CD8-positive, alpha-beta memory T cell (primary cell): ENCODE data around the gene ANKRD23. TPM values are rescaled to one million over a fixed set of nuclear protein-coding genes. Genes with fewer than 3 reads are reported as not detected.
A peak's percentile ranks its signal among the peaks of the same experiment; 100 is the strongest.
"Not testable (repeated sequence)": the region's sequence is repeated elsewhere in the genome, so short reads cannot be mapped to it uniquely, and the experiment has no call there.

Source experiments
- CTCF ChIA-PET: fragments of 350-600 bp; sonication (Branson Sonifier 250); formaldehyde crosslinking; loops from one replicate; lab custom pipeline; 2021; ENCODE audit warnings: antibody characterized with exemption; lab: Charles Lee
- POLR2A ChIA-PET: fragments of 350-600 bp; sonication (Branson Sonifier 250); formaldehyde crosslinking; loops from one replicate; lab custom pipeline; 2021; ENCODE audit warnings: antibody characterized with exemption; lab: Charles Lee
- DNase-seq, 5 donors: peaks; one replicate each; pipeline versions ENCODE4 v3.0.0 to v3.0.0-alpha.2; 2020 to 2022; ENCODE audit warnings: mixed read lengths in 1 of 5
- H3K27ac ChIP-seq: one replicate; pipeline ENCODE4 v1.7.0; 2013; ENCODE audit warnings: low read depth, mild to moderate bottlenecking, low read length, moderate library complexity
- H3K27me3 ChIP-seq: 2 replicates; pipeline ENCODE4 v1.7.0; 2013; ENCODE audit warnings: low read length, mild to moderate bottlenecking; ENCODE audit not compliant: insufficient read depth, poor library complexity, severe bottlenecking
- H3K36me3 ChIP-seq: 2 replicates; pipeline ENCODE4 v1.7.0; 2013; ENCODE audit warnings: mild to moderate bottlenecking, low read length, moderate library complexity; ENCODE audit not compliant: insufficient read depth
- H3K4me1 ChIP-seq: 2 replicates; pipeline ENCODE4 v1.7.0; 2013; ENCODE audit warnings: mild to moderate bottlenecking, low read length, moderate library complexity; ENCODE audit not compliant: insufficient read depth
- H3K4me3 ChIP-seq: 2 replicates; pipeline ENCODE4 v1.7.0; 2013; ENCODE audit warnings: mild to moderate bottlenecking, low read length
- H3K9me3 ChIP-seq: 2 replicates; pipeline ENCODE4 v1.7.0; 2013; ENCODE audit warnings: mild to moderate bottlenecking, low read length
- H3K27ac Mint-ChIP-seq, 8 donors: one replicate each; pipeline ENCODE4 v1.8.0; 2020 to 2021; ENCODE audit warnings: mixed read lengths in 8 of 8, mild to moderate bottlenecking in 6 of 8, inconsistent platforms in 3 of 8, moderate library complexity in 3 of 8
- H3K27me3 Mint-ChIP-seq, 2 donors: one replicate each; pipeline ENCODE4 v1.8.0; 2020 to 2021; ENCODE audit warnings: mixed read lengths in 2 of 2, mild to moderate bottlenecking in 1 of 2, moderate library complexity in 1 of 2
- H3K36me3 Mint-ChIP-seq, 3 donors: one replicate each; pipeline ENCODE4 v1.8.0; 2020 to 2021; ENCODE audit warnings: mixed read lengths in 3 of 3, inconsistent platforms in 1 of 3, mild to moderate bottlenecking in 1 of 3
- H3K4me1 Mint-ChIP-seq, 3 donors: one replicate each; pipeline ENCODE4 v1.8.0; 2020 to 2021; ENCODE audit warnings: mixed read lengths in 3 of 3, inconsistent platforms in 1 of 3, mild to moderate bottlenecking in 1 of 3
- H3K4me3 Mint-ChIP-seq, 7 donors: one replicate each; pipeline ENCODE4 v1.8.0; 2020 to 2021; ENCODE audit warnings: mixed read lengths in 7 of 7, mild to moderate bottlenecking in 6 of 7, moderate library complexity in 4 of 7, inconsistent platforms in 2 of 7
- H3K9me3 Mint-ChIP-seq, 5 donors: one replicate each; pipeline ENCODE4 v1.8.0; 2020 to 2022; ENCODE audit warnings: mixed read lengths in 5 of 5, mild to moderate bottlenecking in 3 of 5, moderate library complexity in 2 of 5, inconsistent platforms in 1 of 5
- polyA plus RNA-seq: library from polyadenylated mRNA; unstranded; fragments of 300-500 nt; fragmentation: Illumina TruSeq; gene quantifications from one replicate; pipeline ENCODE4 v1.2.3, GENCODE V29; 2021
- total RNA-seq, 2 experiments: library from RNA; stranded (reverse); gene quantifications; one replicate each; pipeline ENCODE4 v1.2.3, GENCODE V29; 2021

ANKRD23 gene
- total and polyA plus RNA-seq, 3 experiments from 2014 or later, result 0.47 to 3.9 (median 3.8) TPM

DNA sequence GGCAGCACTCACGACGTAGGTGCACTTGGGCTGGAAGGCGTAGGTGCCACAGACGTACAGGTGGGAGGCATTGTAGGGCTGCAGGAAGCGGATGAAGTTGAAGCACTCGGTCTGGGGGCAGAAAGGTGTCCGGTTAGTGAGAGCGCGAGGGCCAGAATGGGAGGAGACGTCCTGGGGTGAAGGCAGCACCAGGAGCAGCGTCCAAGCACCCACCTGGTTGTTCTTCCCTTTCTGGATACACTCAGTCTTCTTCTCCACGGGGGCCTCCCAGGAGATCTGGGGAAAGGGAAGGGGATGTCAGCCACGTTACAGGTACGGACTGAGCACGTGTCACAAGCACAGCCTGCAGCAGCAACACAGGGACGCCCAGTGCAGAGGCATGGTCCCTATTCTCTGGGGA lies 21.8 kb upstream of the ANKRD23 start:
- Histone ChIP-seq H3K4me1 (peaks cover 17% of the 10 kb centered on the region), H3K4me3 (no peak overlapping the region), H3K36me3 (peaks cover 17% of the 10 kb centered on the region), H3K27me3 (no peaks in the 10 kb centered on the region), H3K27ac (no peak overlapping the region), H3K9me3 (no peaks in the 10 kb centered on the region)
- H3K4me3 Mint-ChIP-seq, result peak overlapping the region in 4 of 7 donors; percentile 54 to 77 (median 58)
- H3K27ac Mint-ChIP-seq, result peak overlapping the region in 4 of 8 donors; percentile 57 to 90 (median 73)
- H3K36me3 Mint-ChIP-seq, result peaks cover 0 to 74% (median 10%) of the 10 kb centered on the region in 3 donors
- no peaks in the 10 kb centered on the region for H3K9me3 Mint-ChIP-seq
- no peak for DNase-seq
- peaks cover 23 to 45% (median 28%) of the 10 kb centered on the region in 3 donors for H3K4me1 Mint-ChIP-seq
- ChIA-PET POLR2A (interaction anchor here (0.8 kb wide), 1 partner anchor 90 kb away, joined by 3 read pairs; no protein-coding TSS in a partner anchor), CTCF (interaction anchor here (6.6 to 14.3 kb wide), 2 partner anchors 8 to 86 kb away, joined by 88 to 358 read pairs; partner anchors contain the start of gene ANKRD39)
- no peaks in the 10 kb centered on the region for H3K27me3 Mint-ChIP-seq

- H3K4me3 Mint-ChIP-seq, result no peak overlapping the region
- no peak overlapping the region for H3K4me3 ChIP-seq
- no peaks in the 10 kb centered on the region for H3K27me3 ChIP-seq
- no peak overlapping the region for H3K27ac ChIP-seq
- no peaks in the 10 kb centered on the region for H3K9me3 Mint-ChIP-seq
- DNase-seq, result no peak
- H3K27me3 Mint-ChIP-seq, result no peaks in the 10 kb centered on the region
- no peak overlapping the region for H3K27ac Mint-ChIP-seq
- H3K4me1 Mint-ChIP-seq, result peaks cover 24 to 53% (median 33%) of the 10 kb centered on the region in 3 donors
- peaks cover 17% of the 10 kb centered on the region for H3K36me3 ChIP-seq
- no peaks in the 10 kb centered on the region for H3K9me3 ChIP-seq
- ChIA-PET POLR2A (interaction anchor here (0.5 to 1.8 kb wide), 3 partner anchors 22 to 60 kb away, joined by 3 to 5 read pairs (median 4); no protein-coding TSS in a partner anchor), CTCF (interaction anchor here (0.9 to 14.3 kb wide), 3 partner anchors 87 to 98 kb away, joined by 3 to 358 read pairs (median 6); no protein-coding TSS in a partner anchor)
- H3K36me3 Mint-ChIP-seq, result peaks cover 0 to 77% (median 10%) of the 10 kb centered on the region in 3 donors
- peaks cover 18% of the 10 kb centered on the region for H3K4me1 ChIP-seq
These were observed 20.7 kb upstream of the ANKRD23 start for GRCh38 chr2:96864343-96865091.

DNA sequence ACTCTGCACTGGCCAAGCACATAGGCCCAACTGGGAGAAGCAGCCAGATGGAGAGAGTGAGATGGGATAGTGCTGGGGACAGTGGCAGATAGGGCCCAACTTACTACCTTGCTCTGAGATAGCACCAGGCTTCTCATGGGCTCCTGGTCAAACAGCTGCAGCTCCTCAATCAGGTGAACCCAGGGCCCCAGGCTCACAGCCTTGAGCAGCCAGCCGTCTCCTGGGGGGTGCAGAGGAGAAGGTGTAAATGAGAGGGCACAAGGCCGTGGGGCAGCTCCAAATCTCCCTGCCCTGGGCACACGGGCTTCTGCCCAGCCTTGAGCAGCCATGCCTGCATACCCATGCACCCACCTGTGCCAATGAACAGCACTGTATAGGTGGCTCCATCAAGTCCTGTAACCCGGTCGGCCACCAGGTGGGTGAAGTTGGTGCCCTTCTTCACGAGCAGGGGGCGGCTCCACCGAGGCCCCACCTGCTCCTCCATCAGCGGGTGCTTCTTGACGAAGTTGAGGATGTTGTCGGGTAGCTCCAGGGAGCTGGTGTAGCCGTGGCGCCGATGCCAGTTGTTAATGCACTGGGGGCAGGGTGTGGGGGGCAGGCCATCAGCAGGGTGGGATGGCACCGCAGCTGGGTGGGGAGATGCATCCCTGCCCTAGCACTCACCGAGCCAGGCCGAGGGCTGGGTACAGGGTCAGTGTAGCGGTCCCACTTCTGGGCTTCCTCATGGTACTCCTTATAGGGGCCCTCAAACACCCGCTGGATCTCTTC lies 19.9 kb upstream of the ANKRD23 start:
- no peak overlapping the region for H3K27ac Mint-ChIP-seq
- peak overlapping the region in 1 of 7 donors; percentile 65 for H3K4me3 Mint-ChIP-seq
- Histone ChIP-seq H3K4me1 (peaks cover 26% of the 10 kb centered on the region), H3K27me3 (no peaks in the 10 kb centered on the region), H3K36me3 (peaks cover 17% of the 10 kb centered on the region), H3K9me3 (no peaks in the 10 kb centered on the region), H3K27ac (no peak overlapping the region), H3K4me3 (no peak overlapping the region)
- H3K4me1 Mint-ChIP-seq, result peaks cover 29 to 60% (median 40%) of the 10 kb centered on the region in 3 donors
- POLR2A ChIA-PET, result interaction anchor here (0.5 to 1.8 kb wide), 3 partner anchors 21 to 60 kb away, joined by 3 to 5 read pairs (median 4); no protein-coding TSS in a partner anchor
- H3K36me3 Mint-ChIP-seq, result peaks cover 0 to 77% (median 10%) of the 10 kb centered on the region in 3 donors
- H3K9me3 Mint-ChIP-seq, result no peaks in the 10 kb centered on the region
- H3K27me3 Mint-ChIP-seq, result no peaks in the 10 kb centered on the region
- DNase-seq, result no peak
- CTCF ChIA-PET, result interaction anchor here (0.9 to 14.3 kb wide), 5 partner anchors 61 to 99 kb away, joined by 3 to 358 read pairs (median 3); no protein-coding TSS in a partner anchor

DNA sequence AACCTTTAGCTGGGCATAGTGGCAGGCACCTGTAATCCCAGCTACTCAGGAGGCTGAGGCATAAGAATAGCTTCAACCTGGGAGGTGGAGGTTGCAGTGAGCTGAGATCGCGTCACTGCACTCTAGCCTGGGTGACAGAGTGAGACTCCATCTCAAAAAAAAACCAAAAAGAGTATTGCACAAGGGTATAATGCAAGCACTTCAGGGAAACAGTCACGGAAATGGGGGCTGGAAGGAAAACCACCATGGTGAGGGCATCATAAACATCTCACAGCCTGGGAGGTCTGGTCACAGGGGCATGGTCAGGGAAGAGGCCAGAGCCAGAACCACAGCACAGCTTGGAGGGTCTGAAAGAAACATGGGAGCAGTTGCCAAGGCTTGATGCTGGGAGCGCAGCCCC lies 19.2 kb upstream of the ANKRD23 start:
- not testable (repeated sequence) for H3K9me3 Mint-ChIP-seq, H3K27me3 Mint-ChIP-seq, H3K27ac ChIP-seq, H3K27me3 ChIP-seq, H3K4me3 ChIP-seq, H3K9me3 ChIP-seq, DNase-seq
- Histone ChIP-seq H3K36me3 (peaks cover 17% of the 10 kb centered on the region), H3K4me1 (peaks cover 29% of the 10 kb centered on the region)
- CTCF ChIA-PET, result interaction anchor here (1.2 to 14.3 kb wide), 4 partner anchors 61 to 98 kb away, joined by 3 to 358 read pairs (median 4); no protein-coding TSS in a partner anchor
- H3K27ac Mint-ChIP-seq, result peak overlapping the region in 2 of 8 donors; percentile 77 to 79
- H3K36me3 Mint-ChIP-seq, result peaks cover 0 to 74% (median 10%) of the 10 kb centered on the region in 3 donors
- H3K4me1 Mint-ChIP-seq, result peaks cover 28 to 59% (median 41%) of the 10 kb centered on the region in 3 donors
- peak overlapping the region in 1 of 7 donors; percentile 65 for H3K4me3 Mint-ChIP-seq
- POLR2A ChIA-PET, result interaction anchor here (0.7 to 1.8 kb wide), 3 partner anchors 21 to 61 kb away, joined by 3 to 5 read pairs (median 4); no protein-coding TSS in a partner anchor

GRCh38 chr2:96861074-96861473 lies 17.3 kb upstream of the ANKRD23 start:
- no peaks in the 10 kb centered on the region for H3K9me3 ChIP-seq
- peaks cover 0 to 63% (median 10%) of the 10 kb centered on the region in 3 donors for H3K36me3 Mint-ChIP-seq
- H3K4me1 ChIP-seq, result peaks cover 30% of the 10 kb centered on the region
- DNase-seq, result no peak
- H3K9me3 Mint-ChIP-seq, result no peaks in the 10 kb centered on the region
- H3K27me3 ChIP-seq, result no peaks in the 10 kb centered on the region
- no peak overlapping the region for H3K4me3 ChIP-seq
- H3K27ac ChIP-seq, result no peak overlapping the region
- peaks cover 13% of the 10 kb centered on the region for H3K36me3 ChIP-seq
- no peak overlapping the region for H3K27ac Mint-ChIP-seq
- H3K4me3 Mint-ChIP-seq, result peak overlapping the region in 1 of 7 donors; percentile 71
- H3K4me1 Mint-ChIP-seq, result peaks cover 28 to 54% (median 38%) of the 10 kb centered on the region in 3 donors
- ChIA-PET POLR2A (no interaction called here), CTCF (interaction anchor here (1.0 to 14.3 kb wide), 2 partner anchors 10 to 90 kb away, joined by 4 to 358 read pairs; no protein-coding TSS in a partner anchor)
- H3K27me3 Mint-ChIP-seq, result no peaks in the 10 kb centered on the region

GRCh38 chr2:96860065-96861029 lies 16.5 kb upstream of the ANKRD23 start:
- no peak overlapping the region for H3K4me3 ChIP-seq

More at GRCh38 chr2:96860065-96861029, 16.5 kb upstream of the ANKRD23 start:
- Histone ChIP-seq H3K36me3 (peaks cover 11% of the 10 kb centered on the region), H3K4me1 (peaks cover 32% of the 10 kb centered on the region), H3K9me3 (no peaks in the 10 kb centered on the region), H3K27ac (no peak overlapping the region), H3K27me3 (no peaks in the 10 kb centered on the region)
- H3K27me3 Mint-ChIP-seq, result no peaks in the 10 kb centered on the region
- peaks cover 24 to 52% (median 37%) of the 10 kb centered on the region in 3 donors for H3K4me1 Mint-ChIP-seq
- peaks cover 0 to 56% (median 8%) of the 10 kb centered on the region in 3 donors for H3K36me3 Mint-ChIP-seq
- CTCF ChIA-PET, result interaction anchor here (1.0 to 14.3 kb wide), 3 partner anchors 11 to 97 kb away, joined by 3 to 358 read pairs (median 4); no protein-coding TSS in a partner anchor
- peak overlapping the region in 4 of 7 donors; percentile 12 to 79 (median 33) for H3K4me3 Mint-ChIP-seq
- DNase-seq, result peak in 2 of 5 donors; percentile 19 to 60
- H3K9me3 Mint-ChIP-seq, result no peaks in the 10 kb centered on the region
- peak overlapping the region; percentile 10 to 73 (median 38) for H3K27ac Mint-ChIP-seq
- POLR2A ChIA-PET, result no interaction called here
